NCI-H2196 (cell line): ENCODE data around the gene TMEM147.
A peak's percentile ranks its signal among the peaks of the same experiment; 100 is the strongest.
"Not testable (repeated sequence)": the region's sequence is repeated elsewhere in the genome, so short reads cannot be mapped to it uniquely, and the experiment has no call there.

Source experiments
- DNase-seq: peaks from one replicate; lab custom pipeline; 2025; ENCODE audit not compliant: unreplicated experiment; lab: John Stamatoyannopoulos, UW

The TMEM147 gene

DNA sequence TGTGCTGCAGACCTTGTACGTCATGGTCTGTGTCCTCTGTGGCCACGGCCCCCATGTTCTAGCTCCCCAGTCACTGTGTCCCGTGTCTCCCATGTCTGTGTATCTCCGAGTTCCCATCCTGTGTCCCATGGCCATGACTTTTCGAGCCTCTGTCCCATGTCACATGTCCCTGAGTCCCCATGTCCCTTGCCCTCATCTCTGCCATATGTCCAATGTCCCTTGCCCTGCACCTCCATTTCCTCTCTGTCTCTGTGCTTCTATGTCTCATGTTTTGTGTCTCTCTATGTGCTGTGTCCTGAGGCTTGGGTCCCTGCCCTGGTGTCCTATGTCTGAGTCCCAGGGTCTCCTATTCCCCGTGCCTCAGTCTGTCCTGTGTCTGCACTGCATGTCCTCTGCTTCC lies 16.0 kb downstream of the TMEM147 start:
- DNase-seq = no peak

DNA sequence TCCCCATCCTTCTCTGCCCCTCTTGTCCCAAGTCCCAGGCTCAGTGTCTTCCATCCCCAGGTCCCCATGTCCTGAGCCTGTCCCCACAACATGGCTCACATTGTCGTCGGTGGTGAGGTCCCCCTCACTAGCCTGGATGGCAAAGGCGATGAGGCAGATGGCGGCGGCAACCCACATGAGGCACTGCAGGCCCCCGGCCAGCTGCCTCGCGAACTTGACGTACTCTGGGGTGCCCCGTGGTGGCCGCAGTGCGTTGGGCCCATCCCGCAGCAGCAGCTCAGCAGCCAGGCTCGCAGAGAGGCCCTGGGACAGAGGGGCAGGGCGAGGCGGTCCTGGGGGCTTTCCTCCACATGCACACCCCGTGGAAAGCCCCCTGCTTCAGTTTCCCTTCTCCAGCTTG lies 16.9 kb downstream of the TMEM147 start:
- no peak for DNase-seq

DNA sequence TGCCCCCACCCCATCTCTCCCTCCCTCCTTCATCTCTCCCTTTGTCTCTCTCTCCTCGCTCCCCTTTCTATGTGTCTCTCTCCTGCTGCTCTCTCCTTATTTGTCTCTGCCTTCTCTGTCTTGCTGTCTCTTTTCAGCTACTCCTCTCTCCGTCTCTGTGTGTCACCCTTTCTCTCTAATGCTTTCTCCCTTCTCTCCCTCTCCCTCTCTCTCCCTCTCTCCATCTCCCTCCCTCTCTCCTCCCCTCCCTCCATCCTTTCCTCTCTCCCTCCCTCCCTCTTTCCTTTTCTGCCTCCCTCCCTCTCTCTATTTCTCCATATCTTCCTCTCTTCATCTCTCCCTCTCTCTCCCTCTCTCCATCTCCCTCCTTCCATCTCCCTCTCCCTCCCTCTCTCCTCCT lies 17.4 kb downstream of the TMEM147 start:
- no peak for DNase-seq

DNA sequence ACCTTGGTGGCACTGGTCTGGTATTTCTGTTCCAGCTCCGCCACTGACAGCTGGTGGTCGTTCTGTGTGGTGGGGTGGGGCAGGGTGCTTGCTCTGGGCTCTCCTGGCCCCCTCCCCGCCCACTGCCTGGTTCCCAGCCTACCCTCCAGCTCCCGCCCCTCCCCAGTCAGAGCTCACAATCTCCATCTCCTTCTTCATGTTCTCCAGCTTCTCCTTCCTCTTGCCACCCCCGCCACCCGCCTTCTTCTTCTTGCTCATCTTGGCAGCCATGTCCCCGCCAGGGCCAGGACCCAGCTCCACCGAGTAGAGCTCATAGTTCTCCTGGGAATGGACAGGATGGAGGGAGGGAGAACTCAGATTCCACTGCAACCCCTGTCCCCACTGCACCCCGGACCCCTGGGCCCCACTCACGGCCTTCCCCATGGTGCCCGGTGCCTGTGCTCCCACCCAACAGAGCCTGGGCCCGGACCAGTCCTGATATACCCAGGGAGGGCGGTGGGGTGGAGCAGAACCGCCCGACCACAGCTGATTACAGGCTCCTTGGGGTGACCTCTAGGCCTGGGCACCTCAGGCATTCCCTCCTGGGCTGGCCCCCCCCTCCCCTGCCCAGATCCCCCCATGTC lies 17.9 kb downstream of the TMEM147 start, which contains the start of gene ATP4A:
ATP4A (minus strand) TSS at position 452 of the 623 bp plus-strand sequence; CDS start at position 423, 29 bp downstream.
- no peak for DNase-seq

- DNase-seq = no peak
Observed at GRCh38 chr19:35565016-35565856, 19.8 kb downstream of the TMEM147 start.

DNA sequence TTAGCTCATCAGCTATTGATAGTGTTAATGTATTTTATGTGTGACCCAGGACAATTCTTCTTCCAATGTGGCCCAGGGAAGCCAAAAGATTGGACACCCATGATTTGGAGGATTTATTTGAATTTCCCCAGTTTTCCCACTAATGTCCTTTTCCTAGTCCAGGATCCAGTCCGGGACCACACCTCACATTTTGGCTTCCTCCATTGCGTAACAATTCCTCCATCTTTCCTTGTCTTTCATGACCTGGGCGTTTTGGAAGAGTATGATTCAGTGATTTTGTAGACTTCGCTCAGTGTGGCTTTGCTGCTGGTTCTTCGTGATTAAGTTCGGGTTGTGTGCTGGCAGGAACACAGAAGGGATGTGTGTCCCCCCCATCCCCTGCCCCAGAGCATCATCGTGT lies 21.3 kb downstream of the TMEM147 start:
- no peak for DNase-seq

DNA sequence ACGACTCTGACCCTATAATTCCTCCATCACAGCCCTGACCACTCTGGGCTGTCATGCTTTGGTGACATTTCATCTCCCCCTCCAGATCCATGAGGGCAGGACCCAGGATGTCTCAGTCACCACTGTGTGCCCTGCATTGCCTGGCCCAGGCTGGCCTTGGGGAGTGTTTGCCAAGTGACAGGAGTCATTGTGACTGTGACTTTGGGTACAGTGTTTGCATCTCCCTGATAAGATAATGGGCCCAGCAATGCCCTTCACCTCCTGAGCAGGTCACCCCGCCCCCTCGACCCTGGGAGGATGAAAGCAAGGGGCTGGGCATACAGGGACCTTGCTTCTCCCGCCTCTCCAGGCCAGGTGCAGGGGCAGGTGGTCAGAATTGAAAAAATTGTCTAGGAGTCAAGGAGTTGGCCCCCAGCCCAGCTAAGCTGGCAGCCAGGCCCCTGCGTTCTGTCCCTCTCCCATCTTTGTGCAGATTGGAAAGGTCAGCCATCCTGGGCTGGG lies 23.9 kb downstream of the TMEM147 start:
- DNase-seq = peak; percentile 9

- DNase-seq = no peak
Observed at GRCh38 chr19:35571406-35571965, 26.1 kb downstream of the TMEM147 start.

- no peak for DNase-seq
Observed at GRCh38 chr19:35577918-35578317, 32.5 kb downstream of the TMEM147 start.

- no peak for DNase-seq
Observed at GRCh38 chr19:35578707-35579106, 33.3 kb downstream of the TMEM147 start.

DNA sequence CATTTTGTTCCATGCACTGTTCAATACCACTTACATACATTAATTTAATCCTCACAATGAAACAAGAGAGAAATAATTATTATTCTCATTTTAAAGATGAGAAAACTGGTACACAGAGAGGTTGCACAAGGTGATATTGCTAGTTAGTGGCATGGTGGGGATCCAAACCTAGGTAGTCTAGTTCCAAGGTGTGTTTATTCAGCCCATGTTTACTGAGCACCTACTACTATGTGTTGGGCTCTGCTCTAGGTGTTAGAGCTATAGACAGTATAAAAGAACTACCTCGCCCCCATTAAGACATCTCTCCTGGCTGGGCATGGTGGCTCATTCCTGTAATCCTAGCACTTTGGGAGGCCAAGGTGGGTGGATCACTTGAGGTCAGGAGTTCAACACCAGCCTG lies 37.3 kb downstream of the TMEM147 start:
- DNase-seq = no peak

- DNase-seq = no peak
Observed at GRCh38 chr19:35585848-35586247, 40.4 kb downstream of the TMEM147 start, which contains the start of gene PMIS2. Gene PMIS2 (plus strand): TSS chr19:35586173. CDS start chr19:35586260, 87 bp downstream.

GRCh38 chr19:35587321-35587720 lies 41.9 kb downstream of the TMEM147 start:
- DNase-seq = no peak

DNA sequence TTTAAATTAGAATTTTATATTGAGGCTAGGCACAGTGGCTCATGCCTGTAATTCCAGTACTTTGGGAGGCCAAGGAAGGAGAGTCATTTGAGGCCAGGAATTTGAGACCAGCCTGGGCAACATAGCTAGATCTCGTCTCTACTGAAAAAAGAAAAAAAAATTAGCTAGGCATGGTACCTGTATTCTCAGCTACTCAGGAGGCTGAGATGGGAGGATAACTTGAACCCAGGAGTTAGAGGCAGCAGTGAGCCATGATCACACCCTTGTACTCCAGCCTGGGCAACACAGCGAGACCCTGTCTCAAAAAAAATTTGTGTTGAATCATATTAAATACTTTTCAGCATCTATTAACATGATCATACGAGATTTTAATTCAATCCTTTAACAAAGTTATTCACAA lies 45.4 kb downstream of the TMEM147 start:
- no peak for DNase-seq

DNA sequence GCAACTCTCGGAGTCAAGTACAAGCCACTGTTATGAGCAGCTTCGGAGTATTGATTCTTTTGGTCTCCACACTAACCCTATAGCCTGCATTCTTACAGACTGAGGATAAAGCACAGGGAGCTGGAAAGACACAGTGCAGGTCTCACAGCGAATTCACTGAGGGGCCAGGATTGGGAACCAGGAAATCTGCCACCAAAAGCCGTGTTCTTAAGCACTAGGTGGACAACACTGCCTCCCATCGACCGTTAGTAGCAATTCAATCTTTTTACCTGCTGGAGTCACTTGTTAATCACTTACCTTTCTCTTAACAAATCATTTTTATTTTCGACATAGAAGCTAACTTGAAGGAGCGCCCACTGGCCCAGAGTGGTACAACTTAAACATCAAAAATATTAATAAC lies 46.8 kb downstream of the TMEM147 start:
- peak; percentile 25 for DNase-seq

DNA sequence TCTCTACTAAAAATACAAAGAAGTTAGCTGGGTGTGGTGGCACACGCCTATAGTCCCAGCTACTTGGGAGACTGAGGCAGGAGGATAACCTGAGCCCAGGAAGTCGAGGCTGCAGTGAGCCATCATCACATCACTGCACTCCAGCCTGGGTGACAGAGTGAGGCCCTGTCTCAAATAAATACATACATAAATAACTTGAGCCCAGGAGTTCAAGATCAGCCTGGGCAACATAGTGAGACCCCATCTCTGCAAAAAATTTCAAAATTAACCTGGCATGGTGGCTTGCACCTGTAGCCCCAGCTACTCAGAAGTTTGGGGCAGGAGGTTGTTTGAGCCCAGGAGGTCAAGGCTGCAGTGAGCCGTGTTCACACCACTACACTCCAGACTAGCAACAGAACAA lies 49.6 kb downstream of the TMEM147 start:
- DNase-seq = not testable (repeated sequence)

DNA sequence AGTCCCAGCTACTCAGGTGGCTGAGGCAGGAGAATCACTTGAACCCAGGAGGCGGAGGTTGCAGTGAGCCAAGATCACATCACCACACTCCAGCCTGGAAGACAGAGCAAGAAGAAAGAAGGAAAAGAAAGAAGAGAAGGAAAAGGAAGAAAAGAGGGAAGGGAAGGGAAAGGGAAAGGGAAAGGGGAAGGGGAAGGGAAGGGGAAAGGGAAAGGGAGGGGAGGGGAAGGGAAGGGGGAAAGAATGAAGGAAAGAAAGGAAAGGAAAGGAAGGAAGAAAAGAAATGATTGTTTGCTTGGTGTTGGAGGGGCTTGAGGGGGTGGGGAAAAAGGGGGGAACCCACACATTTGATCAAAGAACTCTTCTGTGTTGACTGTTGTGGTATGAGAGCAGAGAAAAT lies 50.5 kb downstream of the TMEM147 start:
- DNase-seq = no peak

DNA sequence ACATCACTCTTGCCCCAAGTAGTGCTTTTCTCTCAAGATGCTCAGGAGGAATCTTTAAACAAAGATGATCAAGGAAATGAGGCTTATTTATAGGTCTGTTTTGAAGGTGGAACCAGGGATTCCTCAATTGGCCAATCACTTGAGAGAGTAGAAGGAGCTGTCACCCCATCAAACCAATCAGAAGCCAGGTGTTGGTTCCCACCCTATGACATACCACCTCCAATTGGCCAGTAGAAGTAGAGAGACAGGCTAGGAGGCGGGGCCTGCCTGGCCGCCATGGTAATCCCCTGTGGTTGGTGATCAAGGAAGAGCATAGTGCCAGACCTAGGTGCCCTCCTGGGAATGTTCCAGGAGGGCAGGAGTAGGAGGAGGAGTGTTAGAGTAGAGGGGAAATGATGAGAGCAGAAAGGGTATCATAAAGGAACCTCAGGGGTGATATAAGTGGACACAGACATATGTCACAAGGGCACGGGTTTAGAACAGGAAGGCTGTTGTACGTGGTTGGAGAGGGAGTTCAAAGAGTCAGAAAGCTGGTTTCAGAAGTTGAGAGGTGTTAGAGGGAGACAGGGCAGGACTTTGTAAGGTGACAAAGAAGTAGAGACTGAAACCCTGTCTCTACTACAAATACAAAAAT lies 51.1 kb downstream of the TMEM147 start:
- no peak for DNase-seq
